ENCODE measurements around the gene HPN.

DNA sequence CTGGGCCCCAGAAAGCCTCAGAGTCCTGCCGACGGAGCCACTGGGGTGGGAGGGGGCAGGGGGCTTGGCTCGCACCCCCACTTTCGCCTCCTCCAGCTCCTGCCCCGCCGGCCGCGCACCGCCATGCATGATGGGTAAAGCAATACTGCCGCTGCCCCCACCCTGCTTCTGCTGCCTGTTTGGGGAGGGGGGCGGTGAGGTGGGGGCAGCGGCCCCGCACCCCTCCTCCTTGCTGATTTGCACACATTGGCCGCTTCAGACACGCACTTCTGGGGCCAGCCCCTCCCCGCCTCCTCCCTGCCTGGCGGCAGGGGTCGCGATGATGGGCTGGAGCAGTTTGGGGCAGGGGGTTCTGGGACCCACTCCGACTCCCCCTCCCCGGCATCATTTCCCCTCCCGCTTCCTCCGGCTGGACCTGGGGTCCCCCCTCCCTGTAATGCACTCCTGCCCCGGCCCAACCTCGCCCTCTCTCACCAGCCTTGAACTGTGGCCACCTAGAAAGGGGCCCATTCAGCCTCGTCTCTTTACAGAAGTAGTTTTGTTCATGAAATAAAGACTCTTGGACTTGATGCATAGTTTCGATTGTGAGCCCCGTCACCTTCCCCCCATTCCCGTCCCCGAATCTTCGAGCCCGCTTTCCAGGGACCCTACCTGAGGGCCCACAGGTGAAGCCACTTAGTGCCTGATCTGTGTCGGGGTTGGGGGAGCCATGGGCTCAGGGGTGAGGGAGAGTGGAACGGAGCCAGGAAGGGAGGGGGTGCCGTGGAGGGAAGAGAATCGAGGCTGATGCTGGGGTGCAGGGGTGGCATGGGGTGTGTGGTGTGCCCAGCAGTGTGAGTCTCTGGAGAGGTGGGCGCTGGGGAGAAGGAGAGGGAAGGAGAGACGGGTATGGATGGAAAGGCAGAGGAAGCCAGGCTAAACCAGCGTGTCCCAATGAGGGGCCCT lies 1.4 kb upstream of the HPN start:
- TF ChIP-seq, protein P1, sequence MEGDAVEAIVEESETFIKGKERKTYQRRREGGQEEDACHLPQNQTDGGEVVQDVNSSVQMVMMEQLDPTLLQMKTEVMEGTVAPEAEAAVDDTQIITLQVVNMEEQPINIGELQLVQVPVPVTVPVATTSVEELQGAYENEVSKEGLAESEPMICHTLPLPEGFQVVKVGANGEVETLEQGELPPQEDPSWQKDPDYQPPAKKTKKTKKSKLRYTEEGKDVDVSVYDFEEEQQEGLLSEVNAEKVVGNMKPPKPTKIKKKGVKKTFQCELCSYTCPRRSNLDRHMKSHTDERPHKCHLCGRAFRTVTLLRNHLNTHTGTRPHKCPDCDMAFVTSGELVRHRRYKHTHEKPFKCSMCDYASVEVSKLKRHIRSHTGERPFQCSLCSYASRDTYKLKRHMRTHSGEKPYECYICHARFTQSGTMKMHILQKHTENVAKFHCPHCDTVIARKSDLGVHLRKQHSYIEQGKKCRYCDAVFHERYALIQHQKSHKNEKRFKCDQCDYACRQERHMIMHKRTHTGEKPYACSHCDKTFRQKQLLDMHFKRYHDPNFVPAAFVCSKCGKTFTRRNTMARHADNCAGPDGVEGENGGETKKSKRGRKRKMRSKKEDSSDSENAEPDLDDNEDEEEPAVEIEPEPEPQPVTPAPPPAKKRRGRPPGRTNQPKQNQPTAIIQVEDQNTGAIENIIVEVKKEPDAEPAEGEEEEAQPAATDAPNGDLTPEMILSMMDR (IDR thresholded peaks at IDR 0.05; ENCODE audit: low read length), result no peak
- no peak for TF ChIP-seq EZH2 (optimal IDR thresholded peaks at IDR 0.05; ENCODE audit: low read depth, low read length)
- no peak for TF ChIP-seq EZH2phosphoT487 (IDR thresholded peaks at IDR 0.05; ENCODE audit: low read length)

Data from MM.1S (cell line).